IPS-20b (cell line): ENCODE data around the gene FILIP1L.

Experiments used
- H3K27ac ChIP-seq: one replicate; pipeline ENCODE4 v1.5.1; 2013; ENCODE audit warnings: low read length
- H3K27me3 ChIP-seq: 2 replicates; pipeline ENCODE4 v1.6.1; 2013; ENCODE audit warnings: mild to moderate bottlenecking, low read length, inconsistent platforms; ENCODE audit not compliant: insufficient read depth
- H3K36me3 ChIP-seq: 2 replicates; pipeline ENCODE4 v1.6.1; 2013; ENCODE audit warnings: low read depth, mild to moderate bottlenecking, inconsistent platforms, low read length, moderate library complexity; ENCODE audit not compliant: insufficient read depth
- H3K4me1 ChIP-seq: 2 replicates; pipeline ENCODE4 v1.6.1; 2013; ENCODE audit warnings: mild to moderate bottlenecking, control low read depth, inconsistent platforms, low read length, moderate library complexity; ENCODE audit not compliant: insufficient read depth
- H3K4me3 ChIP-seq: 2 replicates; pipeline ENCODE4 v1.5.1; 2013; ENCODE audit warnings: mild to moderate bottlenecking, low read length, inconsistent platforms
- H3K9ac ChIP-seq: 2 replicates; pipeline ENCODE4 v1.6.1; 2013; ENCODE audit warnings: low read depth, mild to moderate bottlenecking, inconsistent platforms, low read length, moderate library complexity
- H3K9me3 ChIP-seq: 2 replicates; pipeline ENCODE4 v1.6.1; 2013; ENCODE audit warnings: mild to moderate bottlenecking, low read depth, low read length, inconsistent platforms; ENCODE audit not compliant: insufficient read depth

The FILIP1L gene

DNA sequence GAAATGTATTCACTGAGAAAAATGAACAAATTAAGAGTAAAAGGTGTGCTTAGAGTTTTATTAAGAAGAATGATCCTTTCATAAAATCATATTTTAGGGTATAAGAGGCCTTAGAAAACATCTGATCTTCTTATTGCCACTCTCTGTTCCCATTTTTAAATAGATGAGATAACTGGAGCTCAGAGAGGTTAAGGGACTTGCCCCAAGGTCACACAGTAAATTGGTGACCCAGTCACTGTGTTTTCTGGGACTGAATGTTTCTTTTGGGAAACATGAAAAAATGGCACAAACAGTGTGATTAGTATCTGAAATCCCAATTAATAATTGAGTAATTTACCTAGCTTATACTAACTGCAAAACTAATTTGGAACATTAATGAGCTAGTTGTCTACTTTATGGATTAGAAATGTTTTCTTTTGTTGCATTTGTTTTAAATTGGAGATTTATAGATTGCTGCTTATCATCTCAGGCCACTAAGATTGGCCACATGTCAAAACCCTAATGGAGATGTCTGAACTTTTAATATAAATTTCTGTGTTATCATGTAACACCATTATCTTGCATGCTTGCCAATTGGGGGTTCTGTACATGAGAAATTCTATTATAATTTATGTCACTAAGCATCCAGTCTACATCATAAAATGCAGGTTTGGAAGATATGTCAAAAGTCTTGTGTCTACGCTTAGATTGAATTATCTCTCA, 231.7 kb downstream of the FILIP1L start:
- Histone ChIP-seq H3K4me1 (peaks cover 8% of the 10 kb centered on the region; the same call in 1 of the 2 replicates), H3K27me3 (peaks cover 27% of the 10 kb centered on the region), H3K27ac (no peak overlapping the region), H3K4me3 (no peak overlapping the region), H3K36me3 (no peaks in the 10 kb centered on the region), H3K9ac (no peak overlapping the region), H3K9me3 (no peaks in the 10 kb centered on the region)

DNA sequence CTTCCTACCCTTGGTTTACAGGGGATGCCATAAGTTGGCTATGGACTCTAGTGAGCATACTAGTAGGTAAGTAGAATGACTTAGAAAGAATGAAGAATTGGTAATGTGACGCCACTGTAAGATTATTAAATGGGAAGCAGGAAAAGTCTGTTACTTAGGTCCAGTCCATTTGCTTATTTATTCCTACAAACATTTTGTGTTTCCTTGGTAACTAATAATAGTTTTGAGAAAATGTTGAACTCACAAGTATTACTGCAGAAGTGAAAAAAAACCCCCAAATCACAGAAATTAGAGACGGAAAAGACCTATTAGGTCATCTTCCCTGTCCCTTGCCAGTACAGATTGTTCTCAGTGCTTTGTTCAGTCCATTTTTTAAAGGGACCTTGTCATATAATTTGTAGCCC, 233.2 kb downstream of the FILIP1L start:
- Histone ChIP-seq H3K27me3 (peaks cover 41% of the 10 kb centered on the region), H3K36me3 (no peaks in the 10 kb centered on the region), H3K9me3 (no peaks in the 10 kb centered on the region), H3K27ac (no peak overlapping the region), H3K4me1 (peaks cover 14% of the 10 kb centered on the region), H3K4me3 (no peak overlapping the region), H3K9ac (no peak overlapping the region)

DNA sequence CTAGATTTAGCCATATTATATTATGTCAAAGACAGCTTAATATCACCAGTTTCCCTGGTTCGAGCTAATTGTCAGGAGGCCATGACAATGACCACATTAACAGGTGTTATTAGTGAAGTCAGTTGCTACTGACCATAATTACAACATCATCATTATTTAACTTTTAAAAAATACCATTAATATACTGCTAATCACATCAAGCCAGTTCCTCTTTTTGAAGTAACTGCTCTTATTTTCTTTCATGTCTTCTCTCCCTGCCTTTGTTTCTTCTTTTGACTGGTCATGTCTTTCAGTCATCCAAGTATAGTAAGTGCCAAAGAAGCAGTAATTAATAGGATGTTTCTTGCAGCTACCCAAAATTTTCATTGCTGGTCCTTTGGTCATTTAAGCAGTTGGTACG, 235.0 kb downstream of the FILIP1L start:
- Histone ChIP-seq H3K27me3 (peaks cover 56% of the 10 kb centered on the region), H3K9me3 (no peaks in the 10 kb centered on the region), H3K4me3 (no peak overlapping the region), H3K36me3 (no peaks in the 10 kb centered on the region), H3K27ac (no peak overlapping the region), H3K9ac (no peak overlapping the region), H3K4me1 (peaks cover 18% of the 10 kb centered on the region)

DNA sequence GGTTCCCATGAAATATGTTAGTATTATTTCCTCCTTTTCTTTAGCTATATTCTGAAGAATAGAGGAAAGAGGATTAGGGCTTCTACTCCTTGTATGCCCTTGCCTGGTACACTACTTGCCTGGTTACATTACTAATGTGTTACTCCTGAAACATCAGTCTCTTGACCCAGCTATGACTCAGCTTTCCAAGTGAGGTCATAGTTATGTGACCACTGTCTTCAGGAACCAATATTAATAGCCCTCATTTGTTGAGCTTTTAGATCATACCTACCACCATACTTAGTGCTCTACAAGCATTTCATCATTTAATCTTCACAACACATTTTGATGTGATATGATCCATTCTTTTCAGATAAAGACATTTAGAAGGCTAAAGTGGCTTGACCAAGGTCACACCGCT, 236.3 kb downstream of the FILIP1L start:
- no peak overlapping the region for H3K27ac ChIP-seq
- H3K4me1 ChIP-seq, result peaks cover 18% of the 10 kb centered on the region
- H3K4me3 ChIP-seq, result no peak overlapping the region
- H3K36me3 ChIP-seq, result no peaks in the 10 kb centered on the region
- no peaks in the 10 kb centered on the region for H3K9me3 ChIP-seq
- H3K9ac ChIP-seq, result no peak overlapping the region
- peaks cover 68% of the 10 kb centered on the region for H3K27me3 ChIP-seq

DNA sequence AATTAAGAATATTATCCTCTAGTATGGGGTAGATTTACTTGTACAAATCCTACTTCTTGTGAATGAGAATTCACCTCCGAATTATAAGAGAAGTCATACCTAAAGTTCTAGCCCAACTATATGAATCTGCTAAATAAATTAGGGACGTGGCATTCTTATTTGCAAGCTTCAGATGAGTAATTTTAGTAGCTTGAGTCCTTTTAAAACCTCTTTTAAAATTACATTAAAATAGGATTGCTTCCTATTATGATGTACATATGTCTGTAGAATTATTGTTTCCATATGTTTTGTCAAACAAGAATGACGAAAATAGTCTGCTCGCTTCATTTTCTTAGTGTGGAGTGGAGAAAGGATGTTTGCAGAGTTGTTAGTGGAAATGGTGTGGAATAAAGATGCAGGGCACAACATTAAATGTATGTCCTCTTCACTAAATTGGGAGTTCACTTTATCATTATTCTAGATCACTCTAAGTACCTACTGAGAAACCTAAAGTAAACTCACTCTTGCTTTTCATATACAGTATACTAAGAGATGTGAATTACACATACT, 237.2 kb downstream of the FILIP1L start:
- Histone ChIP-seq H3K36me3 (no peaks in the 10 kb centered on the region), H3K9ac (no peak overlapping the region), H3K4me1 (peaks cover 18% of the 10 kb centered on the region), H3K27me3 (peaks cover 77% of the 10 kb centered on the region), H3K4me3 (peak overlapping the region; percentile 71; the same call in 1 of the 2 replicates), H3K9me3 (no peaks in the 10 kb centered on the region), H3K27ac (no peak overlapping the region)

DNA sequence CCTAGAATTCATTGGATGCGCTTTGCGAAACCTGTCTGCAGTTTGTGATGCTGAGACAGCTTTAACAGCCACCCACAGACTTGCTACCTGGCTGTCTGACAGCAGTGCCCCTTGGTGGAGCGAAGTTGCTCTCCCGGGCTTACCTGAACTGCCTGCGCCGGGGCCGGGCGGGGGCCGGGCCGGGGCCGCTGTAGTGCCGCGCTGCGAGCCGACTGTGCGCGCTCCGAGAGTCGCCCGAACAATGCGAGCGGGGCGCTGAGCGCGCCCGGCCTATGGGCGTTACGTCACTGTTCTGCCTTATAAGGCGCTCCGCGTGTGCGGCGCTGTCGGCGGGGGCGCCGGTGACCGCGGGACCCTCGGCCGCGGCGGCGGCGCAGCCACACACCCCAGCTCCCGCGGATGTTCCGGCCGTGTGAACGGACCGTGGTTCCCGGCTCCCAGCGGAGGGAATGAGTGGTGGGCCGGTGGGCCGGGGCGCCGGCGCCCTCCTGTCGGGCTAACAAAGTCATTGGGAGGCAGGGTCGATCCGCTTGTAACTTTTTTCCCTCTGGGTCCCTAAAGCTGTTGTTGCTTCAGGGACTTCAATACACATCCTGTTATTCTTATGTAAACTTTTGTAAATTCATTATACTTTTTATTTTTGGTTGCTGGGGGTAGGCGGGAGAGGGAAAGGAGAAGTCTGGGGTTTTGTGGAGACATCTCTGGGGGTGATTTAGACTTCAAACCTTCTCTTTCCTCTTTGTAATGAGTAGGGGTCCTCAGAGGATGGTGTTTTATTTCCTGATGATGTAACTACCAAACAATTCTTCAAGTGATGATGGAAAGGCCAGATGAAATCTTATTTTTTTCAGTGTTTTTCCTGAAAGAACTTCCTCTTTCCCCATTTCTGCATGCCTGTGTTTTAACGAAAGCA, 238.1 kb downstream of the FILIP1L start:
- H3K9me3 ChIP-seq, result no peaks in the 10 kb centered on the region
- H3K36me3 ChIP-seq, result no peaks in the 10 kb centered on the region
- H3K4me1 ChIP-seq, result peaks cover 18% of the 10 kb centered on the region
- H3K9ac ChIP-seq, result peak overlapping the region; percentile 66; the same call in 1 of the 2 replicates
- H3K27ac ChIP-seq, result no peak overlapping the region
- peak overlapping the region; percentile 71 for H3K4me3 ChIP-seq
- peaks cover 87% of the 10 kb centered on the region for H3K27me3 ChIP-seq

DNA sequence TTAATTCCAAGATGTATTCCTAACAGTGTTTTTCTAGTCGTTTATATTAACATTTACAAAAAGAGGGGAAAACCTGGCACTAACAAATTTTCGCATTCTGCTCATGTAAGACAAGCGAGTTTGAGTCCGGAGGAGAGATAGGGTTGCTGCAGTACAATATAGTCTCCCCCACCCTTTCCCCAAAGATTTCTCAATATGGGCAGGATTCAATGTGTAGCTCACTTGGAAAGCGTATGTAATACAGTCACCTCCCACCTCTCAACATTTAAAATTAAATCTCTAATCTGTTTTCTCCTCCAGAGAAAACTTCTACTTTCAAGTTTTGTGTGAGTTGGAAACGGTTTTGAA, 238.7 kb downstream of the FILIP1L start:
- H3K27ac ChIP-seq, result no peak overlapping the region

DNA sequence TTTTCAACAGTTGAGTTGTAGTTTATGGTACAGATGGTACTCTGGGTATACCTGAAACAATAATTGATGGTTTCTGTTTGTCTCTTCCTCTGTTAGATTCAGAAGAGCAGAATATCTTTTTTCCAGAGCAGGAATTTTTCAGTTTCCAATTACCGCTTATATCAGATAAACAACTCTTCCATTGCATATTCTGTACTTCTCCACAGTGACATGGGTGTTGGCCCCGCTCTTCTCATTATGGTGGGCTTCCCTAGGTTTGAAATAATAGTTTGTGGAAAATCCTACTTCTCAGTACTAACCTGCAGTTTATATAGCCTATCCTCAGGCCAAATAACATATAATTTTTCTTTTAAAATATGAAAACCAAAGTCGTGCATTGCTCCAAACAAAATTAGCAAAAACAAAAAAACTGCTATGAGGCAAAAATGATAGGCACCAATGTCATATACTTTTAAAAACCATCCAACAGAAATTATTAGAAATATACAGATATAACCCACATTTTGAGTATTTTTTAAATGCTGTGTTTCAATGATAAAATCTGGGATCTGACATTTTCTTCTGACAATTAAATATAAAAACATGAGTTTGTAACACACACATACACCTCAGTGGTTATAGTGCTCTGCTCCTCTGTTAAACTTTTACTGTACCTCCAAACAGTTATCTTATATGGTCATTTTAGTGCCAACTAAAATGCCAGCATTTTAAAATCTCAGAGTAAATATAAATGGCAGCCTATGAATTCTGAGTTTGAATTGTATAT, 239.9 kb downstream of the FILIP1L start:
- H3K4me3 ChIP-seq, result peak overlapping the region; percentile 71
- H3K36me3 ChIP-seq, result no peaks in the 10 kb centered on the region
- peaks cover 18% of the 10 kb centered on the region for H3K4me1 ChIP-seq
- H3K27me3 ChIP-seq, result peaks cover 95% of the 10 kb centered on the region
- H3K9me3 ChIP-seq, result no peaks in the 10 kb centered on the region
- no peak overlapping the region for H3K9ac ChIP-seq
- no peak overlapping the region for H3K27ac ChIP-seq

More for the DNA sequence above, 238.7 kb downstream of the FILIP1L start:
- Histone ChIP-seq H3K4me1 (peaks cover 18% of the 10 kb centered on the region), H3K9ac (peak overlapping the region; percentile 66; the same call in 1 of the 2 replicates), H3K9me3 (no peaks in the 10 kb centered on the region), H3K4me3 (peak overlapping the region; percentile 71), H3K36me3 (no peaks in the 10 kb centered on the region), H3K27me3 (peaks cover 93% of the 10 kb centered on the region)

DNA sequence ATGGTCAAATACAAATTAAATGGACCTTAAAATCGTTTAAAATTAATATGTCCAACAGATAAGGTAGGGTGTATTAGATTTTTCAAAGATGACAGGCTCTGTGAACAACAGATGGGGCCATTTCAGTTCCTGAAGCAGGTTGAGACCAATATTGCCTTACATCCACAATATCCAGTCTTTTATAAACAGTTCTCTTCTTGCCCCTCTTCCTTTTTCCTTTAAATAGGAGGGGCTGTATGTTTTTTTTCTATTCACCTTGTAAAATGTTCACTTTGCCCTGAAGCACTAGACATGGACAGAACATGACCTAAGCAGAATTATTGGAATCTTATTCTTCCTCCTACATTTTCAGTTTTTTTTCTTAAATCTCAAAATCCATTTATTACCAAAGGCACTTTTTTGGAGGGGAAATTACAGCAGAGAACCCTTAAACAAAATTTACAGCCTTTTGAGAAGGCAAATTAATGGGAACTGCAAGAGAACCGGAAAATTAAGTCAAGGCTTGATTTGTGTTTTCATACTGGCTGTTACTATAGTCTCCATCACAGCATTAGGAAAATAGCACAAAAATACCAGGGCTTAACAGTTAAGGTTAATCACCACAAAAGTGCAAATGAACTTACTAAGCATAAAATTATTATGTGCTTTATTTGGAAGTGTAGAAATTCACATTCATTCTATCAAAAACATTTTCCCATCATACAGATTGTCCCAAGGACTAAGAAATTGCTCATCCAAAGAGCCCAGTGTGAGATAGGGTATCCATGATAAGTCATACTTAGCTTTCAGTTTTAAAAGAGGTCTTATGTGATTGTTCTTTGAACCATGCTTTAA, 240.8 kb downstream of the FILIP1L start:
- Histone ChIP-seq H3K9me3 (no peaks in the 10 kb centered on the region), H3K4me3 (no peak overlapping the region), H3K4me1 (peaks cover 18% of the 10 kb centered on the region), H3K27me3 (peaks cover 95% of the 10 kb centered on the region), H3K9ac (no peak overlapping the region), H3K36me3 (no peaks in the 10 kb centered on the region), H3K27ac (no peak overlapping the region)

DNA sequence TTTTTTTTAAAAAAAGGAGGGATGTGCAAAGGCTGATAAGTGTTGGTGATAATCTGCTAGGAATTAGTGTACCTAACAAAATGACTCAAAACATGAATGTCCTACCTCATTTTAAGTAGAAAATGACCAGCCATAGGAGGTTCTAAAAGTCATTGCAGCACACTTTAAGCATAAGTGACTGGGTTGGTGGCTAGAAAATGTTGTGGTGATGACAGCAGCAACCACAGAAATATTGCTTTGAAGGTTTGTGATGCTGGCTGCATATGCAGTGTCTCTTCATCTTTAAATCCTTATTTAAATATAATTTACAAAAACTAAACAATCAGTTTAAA, 241.4 kb downstream of the FILIP1L start:
- no peaks in the 10 kb centered on the region for H3K9me3 ChIP-seq
- peaks cover 95% of the 10 kb centered on the region for H3K27me3 ChIP-seq
- no peaks in the 10 kb centered on the region for H3K36me3 ChIP-seq
- no peak overlapping the region for H3K9ac ChIP-seq
- H3K27ac ChIP-seq, result no peak overlapping the region
- peaks cover 20% of the 10 kb centered on the region for H3K4me1 ChIP-seq
- H3K4me3 ChIP-seq, result no peak overlapping the region
